ENCODE data around the gene RIIAD1.
"Not testable (repeated sequence)": the region's sequence is repeated elsewhere in the genome, so short reads cannot be mapped to it uniquely, and the experiment has no call there.

The RIIAD1 gene

GRCh38 chr1:151737026-151737425, 15.7 kb downstream of the RIIAD1 start:
- no peak for DNase-seq

- DNase-seq = no peak
Measured at GRCh38 chr1:151737479-151737878, 16.2 kb downstream of the RIIAD1 start.

- DNase-seq = no peak
Measured at GRCh38 chr1:151739590-151740355, 18.5 kb downstream of the RIIAD1 start.

- no peak for DNase-seq
Measured at GRCh38 chr1:151741516-151741915, 20.2 kb downstream of the RIIAD1 start.

GRCh38 chr1:151756291-151756690, 35.0 kb downstream of the RIIAD1 start:
- no peak for DNase-seq

- DNase-seq = no peak
Measured at GRCh38 chr1:151759241-151759640, 37.9 kb downstream of the RIIAD1 start.

- no peak for DNase-seq
Measured at GRCh38 chr1:151760597-151761385, 39.5 kb downstream of the RIIAD1 start.

- DNase-seq = peak; percentile 88
Measured at GRCh38 chr1:151762941-151763921, 41.9 kb downstream of the RIIAD1 start, which contains the start of gene MRPL9. MRPL9 (minus strand) TSS chr1:151763496; CDS start chr1:151763479, 17 bp downstream.

GRCh38 chr1:151763990-151764389, 42.7 kb downstream of the RIIAD1 start:
- no peak for DNase-seq

GRCh38 chr1:151768351-151769066, 47.2 kb downstream of the RIIAD1 start:
- DNase-seq = not testable (repeated sequence)

- DNase-seq = not testable (repeated sequence)
Measured at GRCh38 chr1:151769270-151769669, 47.9 kb downstream of the RIIAD1 start.

- no peak for DNase-seq
Measured at GRCh38 chr1:151773702-151774101, 52.4 kb downstream of the RIIAD1 start.

GRCh38 chr1:151774256-151774922, 53.1 kb downstream of the RIIAD1 start:
- no peak for DNase-seq

- DNase-seq = no peak
Measured at GRCh38 chr1:151775894-151776664, 54.8 kb downstream of the RIIAD1 start.

- no peak for DNase-seq
Measured at GRCh38 chr1:151776665-151777062, 55.3 kb downstream of the RIIAD1 start.

GRCh38 chr1:151777317-151777716, 56.0 kb downstream of the RIIAD1 start:
- DNase-seq = no peak
